Activated naive CD4-positive, alpha-beta T cell treated with anti-CD3 and anti-CD28 coated beads, Interleukin-2, amount 50 U/mL, for 72 hours (primary cell): ENCODE measurements around the gene ZBTB25. TPM values are rescaled to one million over a fixed set of nuclear protein-coding genes. Genes with fewer than 3 reads are reported as not detected.

Experiments
- ATAC-seq, 2 donors: fragments of 150-1000 bp; cut with Tn5 transposase; 2 replicates each; pipeline ENCODE4 v1.10.0; 2021; ENCODE audit warnings: mild to moderate bottlenecking in 2 of 2, moderate library complexity in 2 of 2
- DNase-seq, 2 donors: peaks; one replicate each; pipeline ENCODE4 v3.0.0; 2021 to 2022; ENCODE audit warnings: low spot score in 2 of 2
- H3K27ac Mint-ChIP-seq, 2 donors: one replicate each; pipeline ENCODE4 v1.8.0; 2022; ENCODE audit warnings: mild to moderate bottlenecking in 2 of 2, mixed read lengths in 2 of 2
- H3K36me3 Mint-ChIP-seq, 2 donors: one replicate each; pipeline ENCODE4 v1.8.0; 2022; ENCODE audit warnings: mixed read lengths in 2 of 2
- H3K9me3 Mint-ChIP-seq, 2 donors: one replicate each; pipeline ENCODE4 v1.8.0; 2022; ENCODE audit warnings: mixed read lengths in 2 of 2
- total RNA-seq, 2 donors: library from RNA; stranded (reverse); gene quantifications; one replicate each; pipeline ENCODE4 v1.2.3, GENCODE V29; 2022

The ZBTB25 gene
- total RNA-seq = 10 to 100 TPM; 38.1 to 50.7 TPM

- DNase-seq (peak; percentile 93 to 94), ATAC-seq (peak; percentile 71 to 77)
- Mint-ChIP-seq H3K36me3 (peaks cover 36 to 50% of the 10 kb centered on the region in 2 donors), H3K27ac (peak within 1 kb of the TSS; percentile 89 to 100), H3K9me3 (no peaks in the 10 kb centered on the region)
These were observed at the start of gene ZBTB25 for GRCh38 chr14:64503434-64504309. TSS of gene ZBTB25 (minus strand) at chr14:64503838. CDS start at chr14:64490533, 13,305 bp downstream.

GRCh38 chr14:64550621-64551333 lies 47.1 kb upstream of the ZBTB25 start:
- ATAC-seq = no peak
- H3K36me3 Mint-ChIP-seq = no peaks in the 10 kb centered on the region
- no peaks in the 10 kb centered on the region for H3K9me3 Mint-ChIP-seq
- DNase-seq = no peak
- no peak overlapping the region for H3K27ac Mint-ChIP-seq

GRCh38 chr14:64549791-64550620 lies 46.4 kb upstream of the ZBTB25 start, which contains the start of gene PPP1R36:
TSS of gene PPP1R36 (plus strand) at chr14:64549961. CDS start at chr14:64549998, 37 bp downstream.
- no peak within 1 kb of the TSS for H3K27ac Mint-ChIP-seq
- ATAC-seq = peak; percentile 86 to 97
- no peaks in the 10 kb centered on the region for H3K36me3 Mint-ChIP-seq
- DNase-seq = peak in 1 of 2 donors; percentile 55
- H3K9me3 Mint-ChIP-seq = no peaks in the 10 kb centered on the region

- Mint-ChIP-seq H3K36me3 (no peaks in the 10 kb centered on the region), H3K27ac (no peak overlapping the region), H3K9me3 (no peaks in the 10 kb centered on the region)
- DNase-seq (no peak), ATAC-seq (no peak)
These were observed 45.4 kb upstream of the ZBTB25 start for GRCh38 chr14:64549016-64549415.

- Mint-ChIP-seq H3K27ac (no peak overlapping the region), H3K36me3 (peaks cover 27 to 28% of the 10 kb centered on the region in 2 donors), H3K9me3 (peaks cover 4 to 12% of the 10 kb centered on the region in 2 donors)
- DNase-seq = no peak
- ATAC-seq = no peak
These were observed 41.1 kb upstream of the ZBTB25 start for GRCh38 chr14:64544607-64545312.

- ATAC-seq (no peak), DNase-seq (no peak)
- peaks cover 4 to 12% of the 10 kb centered on the region in 2 donors for H3K9me3 Mint-ChIP-seq
- no peak overlapping the region for H3K27ac Mint-ChIP-seq
- peaks cover 33 to 34% of the 10 kb centered on the region in 2 donors for H3K36me3 Mint-ChIP-seq
These were observed 39.2 kb upstream of the ZBTB25 start for GRCh38 chr14:64542836-64543201.

GRCh38 chr14:64541972-64542835 lies 38.6 kb upstream of the ZBTB25 start:
- peaks cover 33 to 34% of the 10 kb centered on the region in 2 donors for H3K36me3 Mint-ChIP-seq
- ATAC-seq = no peak
- peak overlapping the region in 1 of 2 donors; percentile 75 for H3K27ac Mint-ChIP-seq
- no peak for DNase-seq
- H3K9me3 Mint-ChIP-seq = peaks cover 4 to 12% of the 10 kb centered on the region in 2 donors

GRCh38 chr14:64541261-64541971 lies 37.8 kb upstream of the ZBTB25 start:
- H3K27ac Mint-ChIP-seq = peak overlapping the region; percentile 44 to 88
- DNase-seq (peak; percentile 8 to 63), ATAC-seq (no peak)
- peaks cover 4 to 12% of the 10 kb centered on the region in 2 donors for H3K9me3 Mint-ChIP-seq
- H3K36me3 Mint-ChIP-seq = peaks cover 33 to 34% of the 10 kb centered on the region in 2 donors

- Mint-ChIP-seq H3K27ac (peak within 1 kb of the TSS; percentile 88 to 96), H3K9me3 (peaks cover 4 to 12% of the 10 kb centered on the region in 2 donors), H3K36me3 (peaks cover 33 to 34% of the 10 kb centered on the region in 2 donors)
- ATAC-seq = peak; percentile 93 to 96
- DNase-seq = peak; percentile 97 to 99
These were observed 36.9 kb upstream of the ZBTB25 start, which contains the start of gene HSPA2 for GRCh38 chr14:64540208-64541202. TSS of gene HSPA2 (plus strand) at chr14:64540741. CDS start at chr14:64540850, 109 bp downstream.

GRCh38 chr14:64536488-64537245 lies 33.0 kb upstream of the ZBTB25 start:
- H3K27ac Mint-ChIP-seq = no peak overlapping the region
- H3K9me3 Mint-ChIP-seq = peaks cover 0 to 11% of the 10 kb centered on the region in 2 donors
- H3K36me3 Mint-ChIP-seq = peaks cover 25% of the 10 kb centered on the region in 2 donors
- no peak for ATAC-seq
- no peak for DNase-seq

GRCh38 chr14:64531567-64531966 lies 27.9 kb upstream of the ZBTB25 start:
- Mint-ChIP-seq H3K9me3 (no peaks in the 10 kb centered on the region), H3K36me3 (peaks cover 0 to 4% of the 10 kb centered on the region in 2 donors), H3K27ac (no peak overlapping the region)
- ATAC-seq (no peak), DNase-seq (no peak)

GRCh38 chr14:64525354-64525753 lies 21.7 kb upstream of the ZBTB25 start:
- ATAC-seq (no peak), DNase-seq (no peak)
- Mint-ChIP-seq H3K36me3 (peaks cover 0 to 18% of the 10 kb centered on the region in 2 donors), H3K27ac (no peak overlapping the region), H3K9me3 (no peaks in the 10 kb centered on the region)
